ENCODE measurements around the gene MTCH1.
"Not testable (repeated sequence)": the region's sequence is repeated elsewhere in the genome, so short reads cannot be mapped to it uniquely, and the experiment has no call there.

The MTCH1 gene

GRCh38 chr6:36997811-36998722, 12.1 kb upstream of the MTCH1 start:
- no peak for DNase-seq (ENCODE audit: low read depth)

- DNase-seq (ENCODE audit: low read depth): not testable (repeated sequence)
Measured at GRCh38 chr6:36990401-36990800, 4.4 kb upstream of the MTCH1 start.

GRCh38 chr6:36989264-36989663, 3.3 kb upstream of the MTCH1 start:
- DNase-seq (ENCODE audit: low read depth): no peak

GRCh38 chr6:36986704-36987047, 680 bp upstream of the MTCH1 start:
- DNase-seq (ENCODE audit: low read depth): no peak

GRCh38 chr6:36985417-36985807, 584 bp downstream of the MTCH1 start:
- no peak for DNase-seq (ENCODE audit: low read depth)

- peak; percentile 53 for DNase-seq (ENCODE audit: low read depth)
Measured at GRCh38 chr6:36984581-36985416, 1.2 kb downstream of the MTCH1 start.

- DNase-seq (ENCODE audit: low read depth): no peak
Measured at GRCh38 chr6:36983538-36983937, 2.5 kb downstream of the MTCH1 start.

- no peak for DNase-seq (ENCODE audit: low read depth)
Measured at GRCh38 chr6:36980876-36981619, 4.9 kb downstream of the MTCH1 start.

- no peak for DNase-seq (ENCODE audit: low read depth)
Measured at GRCh38 chr6:36980129-36980528, 5.9 kb downstream of the MTCH1 start.

- peak; percentile 40 for DNase-seq (ENCODE audit: low read depth)
Measured at GRCh38 chr6:36979347-36979742, 6.7 kb downstream of the MTCH1 start.

GRCh38 chr6:36978421-36979346, 7.3 kb downstream of the MTCH1 start:
- no peak for DNase-seq (ENCODE audit: low read depth)

- no peak for DNase-seq (ENCODE audit: low read depth)
Measured at GRCh38 chr6:36977470-36977941, 8.5 kb downstream of the MTCH1 start.

- DNase-seq (ENCODE audit: low read depth): no peak
Measured at GRCh38 chr6:36976931-36977330, 9.1 kb downstream of the MTCH1 start.

- DNase-seq (ENCODE audit: low read depth): no peak
Measured at GRCh38 chr6:36976509-36976908, 9.5 kb downstream of the MTCH1 start.

- no peak for DNase-seq (ENCODE audit: low read depth)
Measured at GRCh38 chr6:36976007-36976264, 10.1 kb downstream of the MTCH1 start.

- DNase-seq (ENCODE audit: low read depth): no peak
Measured at GRCh38 chr6:36975231-36976006, 10.6 kb downstream of the MTCH1 start.

- no peak for DNase-seq (ENCODE audit: low read depth)
Measured at GRCh38 chr6:36973647-36974046, 12.3 kb downstream of the MTCH1 start.

GRCh38 chr6:36973190-36973589, 12.8 kb downstream of the MTCH1 start:
- DNase-seq (ENCODE audit: low read depth): no peak

GRCh38 chr6:36971921-36972673, 13.9 kb downstream of the MTCH1 start:
- DNase-seq (ENCODE audit: low read depth): no peak

All from stromal cell of bone marrow (primary cell).